Adrenal gland (tissue), 5 donors: ENCODE measurements around the gene CALHM3.

ENCODE experiments used
- CTCF ChIP-seq, 6 experiments: fragments of 450-650 bp in 4 of 6; fragments of 200-600 bp in 2 of 6; sonication (generic) in 1 of 6; IDR thresholded peaks; 1 replicate in 5 of 6; 2 replicates in 1 of 6; pipeline versions ENCODE4 v1.5.1 to v1.8.0; 2016 to 2021; ENCODE audit warnings: antibody characterized with exemption in 6 of 6, mild to moderate bottlenecking in 2 of 6, moderate library complexity in 1 of 6
- POLR2A ChIP-seq, 2 donors: fragments of 450-650 bp; IDR thresholded peaks; one replicate each; pipeline ENCODE4 v1.6.1; 2017; ENCODE audit warnings: antibody characterized with exemption in 2 of 2, mild to moderate bottlenecking in 2 of 2, moderate library complexity in 1 of 2
- donor health status: DM: no; HTN: no; CAD: no.

GRCh38 chr10:103449208-103450144 is 29.6 kb downstream of the CALHM3 start:
- no peak for TF ChIP-seq CTCF (IDR thresholded peaks at IDR 0.05)
- no peak for TF ChIP-seq POLR2A (IDR thresholded peaks at IDR 0.05)
